Measurements from ENCODE around the gene DARS2.
A peak's percentile ranks its signal among the peaks of the same experiment; 100 is the strongest.
"Not testable (repeated sequence)": the region's sequence is repeated elsewhere in the genome, so short reads cannot be mapped to it uniquely, and the experiment has no call there.

The DARS2 gene

GRCh38 chr1:173867753-173868265 lies 43.3 kb downstream of the DARS2 start, which contains the start of gene GAS5:
TSS of gene GAS5 (minus strand) at chr1:173867989.
- Histone ChIP-seq H3K4me1 (ENCODE audit: control insufficient read depth in 2 of 2, insufficient read depth in 2 of 2, low read length in 2 of 2) (peaks cover 25 to 28% of the 10 kb centered on the region in 2 donors), H3K4me3 (ENCODE audit: low read length in 2 of 2) (peak within 1 kb of the TSS; percentile 93 to 98), H3K27me3 (ENCODE audit: control insufficient read depth in 2 of 2, insufficient read depth in 2 of 2, low read length in 2 of 2) (no peaks in the 10 kb centered on the region), H3K36me3 (ENCODE audit: control insufficient read depth in 2 of 2, insufficient read depth in 2 of 2, low read length in 2 of 2) (peaks cover 33 to 38% of the 10 kb centered on the region in 2 donors), H3K9me3 (ENCODE audit: control insufficient read depth in 2 of 2, low read length in 2 of 2) (no peaks in the 10 kb centered on the region), H3K9ac (ENCODE audit: low read depth in 1 of 2, low read length in 2 of 2) (peak within 1 kb of the TSS; percentile 76 to 94), H3K27ac (ENCODE audit: low read depth in 2 of 2, low read length in 2 of 2) (peak within 1 kb of the TSS; percentile 98 to 99)

- H3K4me3 ChIP-seq (ENCODE audit: low read length in 2 of 2), result peak within 1 kb of the TSS; percentile 93 to 98
- H3K4me1 ChIP-seq (ENCODE audit: control insufficient read depth in 2 of 2, insufficient read depth in 2 of 2, low read length in 2 of 2), result peaks cover 25 to 28% of the 10 kb centered on the region in 2 donors
- no peaks in the 10 kb centered on the region for H3K27me3 ChIP-seq (ENCODE audit: control insufficient read depth in 2 of 2, insufficient read depth in 2 of 2, low read length in 2 of 2)
- peaks cover 27 to 31% of the 10 kb centered on the region in 2 donors for H3K36me3 ChIP-seq (ENCODE audit: control insufficient read depth in 2 of 2, insufficient read depth in 2 of 2, low read length in 2 of 2)
- H3K27ac ChIP-seq (ENCODE audit: low read depth in 2 of 2, low read length in 2 of 2), result peak within 1 kb of the TSS; percentile 98 to 99
- peak within 1 kb of the TSS; percentile 76 to 94 for H3K9ac ChIP-seq (ENCODE audit: low read depth in 1 of 2, low read length in 2 of 2)
- no peaks in the 10 kb centered on the region for H3K9me3 ChIP-seq (ENCODE audit: control insufficient read depth in 2 of 2, low read length in 2 of 2)
Observed at GRCh38 chr1:173868266-173869020, 44.0 kb downstream of the DARS2 start, which contains the start of gene ZBTB37. TSS of gene ZBTB37 (plus strand) at chr1:173868380. CDS start at chr1:173870226, 1,846 bp downstream.

- H3K27ac ChIP-seq (ENCODE audit: low read depth in 2 of 2, low read length in 2 of 2), result peak overlapping the region; percentile 98 to 99
- H3K9me3 ChIP-seq (ENCODE audit: control insufficient read depth in 2 of 2, low read length in 2 of 2), result no peaks in the 10 kb centered on the region
- H3K27me3 ChIP-seq (ENCODE audit: control insufficient read depth in 2 of 2, insufficient read depth in 2 of 2, low read length in 2 of 2), result no peaks in the 10 kb centered on the region
- H3K9ac ChIP-seq (ENCODE audit: low read depth in 1 of 2, low read length in 2 of 2), result peak overlapping the region; percentile 76 to 94
- peaks cover 25 to 28% of the 10 kb centered on the region in 2 donors for H3K4me1 ChIP-seq (ENCODE audit: control insufficient read depth in 2 of 2, insufficient read depth in 2 of 2, low read length in 2 of 2)
- H3K36me3 ChIP-seq (ENCODE audit: control insufficient read depth in 2 of 2, insufficient read depth in 2 of 2, low read length in 2 of 2), result peaks cover 21 to 26% of the 10 kb centered on the region in 2 donors
- H3K4me3 ChIP-seq (ENCODE audit: low read length in 2 of 2), result peak overlapping the region; percentile 93 to 98
Observed at GRCh38 chr1:173869021-173869359, 44.5 kb downstream of the DARS2 start.

GRCh38 chr1:173870252-173871075 lies 46.0 kb downstream of the DARS2 start:
- no peaks in the 10 kb centered on the region for H3K9me3 ChIP-seq (ENCODE audit: control insufficient read depth in 2 of 2, low read length in 2 of 2)
- peak overlapping the region in 1 of 2 donors; percentile 9 for H3K9ac ChIP-seq (ENCODE audit: low read depth in 1 of 2, low read length in 2 of 2)
- peaks cover 7 to 11% of the 10 kb centered on the region in 2 donors for H3K36me3 ChIP-seq (ENCODE audit: control insufficient read depth in 2 of 2, insufficient read depth in 2 of 2, low read length in 2 of 2)
- peak overlapping the region in 1 of 2 donors; percentile 27 for H3K4me3 ChIP-seq (ENCODE audit: low read length in 2 of 2)
- no peaks in the 10 kb centered on the region for H3K27me3 ChIP-seq (ENCODE audit: control insufficient read depth in 2 of 2, insufficient read depth in 2 of 2, low read length in 2 of 2)
- peak overlapping the region; percentile 29 to 43 for H3K27ac ChIP-seq (ENCODE audit: low read depth in 2 of 2, low read length in 2 of 2)
- H3K4me1 ChIP-seq (ENCODE audit: control insufficient read depth in 2 of 2, insufficient read depth in 2 of 2, low read length in 2 of 2), result peaks cover 18 to 25% of the 10 kb centered on the region in 2 donors

GRCh38 chr1:173871091-173871490 lies 46.6 kb downstream of the DARS2 start:
- Histone ChIP-seq H3K27me3 (ENCODE audit: control insufficient read depth in 2 of 2, insufficient read depth in 2 of 2, low read length in 2 of 2) (no peaks in the 10 kb centered on the region), H3K9ac (ENCODE audit: low read depth in 1 of 2, low read length in 2 of 2) (no peak overlapping the region), H3K4me1 (ENCODE audit: control insufficient read depth in 2 of 2, insufficient read depth in 2 of 2, low read length in 2 of 2) (peaks cover 12 to 19% of the 10 kb centered on the region in 2 donors), H3K27ac (ENCODE audit: low read depth in 2 of 2, low read length in 2 of 2) (no peak overlapping the region), H3K9me3 (ENCODE audit: control insufficient read depth in 2 of 2, low read length in 2 of 2) (no peaks in the 10 kb centered on the region), H3K4me3 (ENCODE audit: low read length in 2 of 2) (no peak overlapping the region), H3K36me3 (ENCODE audit: control insufficient read depth in 2 of 2, insufficient read depth in 2 of 2, low read length in 2 of 2) (peaks cover under 1 to 5% of the 10 kb centered on the region in 2 donors)

GRCh38 chr1:173871500-173871899 lies 47.0 kb downstream of the DARS2 start:
- H3K27me3 ChIP-seq (ENCODE audit: control insufficient read depth in 2 of 2, insufficient read depth in 2 of 2, low read length in 2 of 2), result no peaks in the 10 kb centered on the region
- H3K4me1 ChIP-seq (ENCODE audit: control insufficient read depth in 2 of 2, insufficient read depth in 2 of 2, low read length in 2 of 2), result peaks cover 9 to 17% of the 10 kb centered on the region in 2 donors
- no peak overlapping the region for H3K9ac ChIP-seq (ENCODE audit: low read depth in 1 of 2, low read length in 2 of 2)
- no peak overlapping the region for H3K27ac ChIP-seq (ENCODE audit: low read depth in 2 of 2, low read length in 2 of 2)
- H3K9me3 ChIP-seq (ENCODE audit: control insufficient read depth in 2 of 2, low read length in 2 of 2), result no peaks in the 10 kb centered on the region
- no peak overlapping the region for H3K4me3 ChIP-seq (ENCODE audit: low read length in 2 of 2)
- H3K36me3 ChIP-seq (ENCODE audit: control insufficient read depth in 2 of 2, insufficient read depth in 2 of 2, low read length in 2 of 2), result peaks cover under 1 to 3% of the 10 kb centered on the region in 2 donors

GRCh38 chr1:173876732-173877131 lies 52.3 kb downstream of the DARS2 start:
- no peaks in the 10 kb centered on the region for H3K27me3 ChIP-seq (ENCODE audit: control insufficient read depth in 2 of 2, insufficient read depth in 2 of 2, low read length in 2 of 2)
- H3K4me3 ChIP-seq (ENCODE audit: low read length in 2 of 2), result no peak overlapping the region
- peaks cover 2 to 4% of the 10 kb centered on the region in 2 donors for H3K36me3 ChIP-seq (ENCODE audit: control insufficient read depth in 2 of 2, insufficient read depth in 2 of 2, low read length in 2 of 2)
- no peaks in the 10 kb centered on the region for H3K4me1 ChIP-seq (ENCODE audit: control insufficient read depth in 2 of 2, insufficient read depth in 2 of 2, low read length in 2 of 2)
- no peaks in the 10 kb centered on the region for H3K9me3 ChIP-seq (ENCODE audit: control insufficient read depth in 2 of 2, low read length in 2 of 2)
- no peak overlapping the region for H3K9ac ChIP-seq (ENCODE audit: low read depth in 1 of 2, low read length in 2 of 2)
- no peak overlapping the region for H3K27ac ChIP-seq (ENCODE audit: low read depth in 2 of 2, low read length in 2 of 2)

- Histone ChIP-seq H3K9ac (ENCODE audit: low read depth in 1 of 2, low read length in 2 of 2) (no peak overlapping the region), H3K4me3 (ENCODE audit: low read length in 2 of 2) (no peak overlapping the region), H3K9me3 (ENCODE audit: control insufficient read depth in 2 of 2, low read length in 2 of 2) (no peaks in the 10 kb centered on the region), H3K36me3 (ENCODE audit: control insufficient read depth in 2 of 2, insufficient read depth in 2 of 2, low read length in 2 of 2) (peaks cover 2 to 4% of the 10 kb centered on the region in 2 donors), H3K27me3 (ENCODE audit: control insufficient read depth in 2 of 2, insufficient read depth in 2 of 2, low read length in 2 of 2) (no peaks in the 10 kb centered on the region), H3K4me1 (ENCODE audit: control insufficient read depth in 2 of 2, insufficient read depth in 2 of 2, low read length in 2 of 2) (no peaks in the 10 kb centered on the region), H3K27ac (ENCODE audit: low read depth in 2 of 2, low read length in 2 of 2) (no peak overlapping the region)
Observed at GRCh38 chr1:173878251-173878650, 53.8 kb downstream of the DARS2 start.

GRCh38 chr1:173881117-173881516 lies 56.6 kb downstream of the DARS2 start:
- not testable (repeated sequence) for H3K4me1 ChIP-seq (ENCODE audit: control insufficient read depth in 2 of 2, insufficient read depth in 2 of 2, low read length in 2 of 2); H3K36me3 ChIP-seq (ENCODE audit: control insufficient read depth in 2 of 2, insufficient read depth in 2 of 2, low read length in 2 of 2); H3K9ac ChIP-seq (ENCODE audit: low read depth in 1 of 2, low read length in 2 of 2)

GRCh38 chr1:173884701-173885100 lies 60.2 kb downstream of the DARS2 start:
- Histone ChIP-seq H3K9ac (ENCODE audit: low read depth in 1 of 2, low read length in 2 of 2) (no peak overlapping the region), H3K4me3 (ENCODE audit: low read length in 2 of 2) (no peak overlapping the region), H3K27ac (ENCODE audit: low read depth in 2 of 2, low read length in 2 of 2) (no peak overlapping the region), H3K9me3 (ENCODE audit: control insufficient read depth in 2 of 2, low read length in 2 of 2) (no peaks in the 10 kb centered on the region), H3K27me3 (ENCODE audit: control insufficient read depth in 2 of 2, insufficient read depth in 2 of 2, low read length in 2 of 2) (no peaks in the 10 kb centered on the region), H3K36me3 (ENCODE audit: control insufficient read depth in 2 of 2, insufficient read depth in 2 of 2, low read length in 2 of 2) (peaks cover 8 to 14% of the 10 kb centered on the region in 2 donors), H3K4me1 (ENCODE audit: control insufficient read depth in 2 of 2, insufficient read depth in 2 of 2, low read length in 2 of 2) (no peaks in the 10 kb centered on the region)

More at GRCh38 chr1:173881117-173881516, 56.6 kb downstream of the DARS2 start:
- not testable (repeated sequence) for H3K27ac ChIP-seq (ENCODE audit: low read depth in 2 of 2, low read length in 2 of 2); H3K4me3 ChIP-seq (ENCODE audit: low read length in 2 of 2); H3K27me3 ChIP-seq (ENCODE audit: control insufficient read depth in 2 of 2, insufficient read depth in 2 of 2, low read length in 2 of 2); H3K9me3 ChIP-seq (ENCODE audit: control insufficient read depth in 2 of 2, low read length in 2 of 2)
